ENCODE results near the gene KCNA5. TPM values are rescaled to one million over a fixed set of nuclear protein-coding genes. Genes with fewer than 3 reads are reported as not detected.

The KCNA5 gene
- polyA plus RNA-seq, 3 donors, result not detected

DNA sequence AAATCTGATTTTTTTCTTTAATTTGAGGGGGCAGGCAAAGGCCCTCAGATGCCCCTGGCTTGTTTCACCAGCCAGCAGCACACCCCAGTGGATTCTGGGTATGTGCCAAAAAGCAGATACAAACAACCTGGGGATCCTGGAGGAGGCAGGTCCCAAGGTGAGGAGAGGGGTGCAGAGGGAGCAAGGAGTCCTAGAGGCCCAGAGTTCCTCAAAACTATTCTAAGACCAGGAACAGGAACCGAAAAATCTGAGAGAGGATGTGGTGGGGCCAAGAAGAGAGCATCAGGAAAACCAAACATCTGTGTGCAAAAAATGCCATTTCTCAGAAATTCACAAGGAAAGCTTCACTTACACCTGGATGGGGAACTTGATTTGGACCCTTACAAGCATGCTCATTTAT is 8.2 kb downstream of the KCNA5 start:
- no peak overlapping the region for H3K27ac ChIP-seq (ENCODE audit: low read depth in 1 of 2, low read length in 2 of 2)
- Mint-ChIP-seq H3K4me1 (peaks cover 36% of the 10 kb centered on the region), H3K4me3 (peak overlapping the region in 1 of 2 donors; percentile 75), H3K27me3 (ENCODE audit: low read depth in 3 of 3) (peaks cover 6 to 14% (median 14%) of the 10 kb centered on the region in 3 donors), H3K27ac (peak overlapping the region in 1 of 7 donors; percentile 60), H3K36me3 (no peaks in the 10 kb centered on the region), H3K9me3 (peaks cover 0 to 4% (median 3%) of the 10 kb centered on the region in 7 donors)
- no peaks in the 10 kb centered on the region for H3K79me2 ChIP-seq (ENCODE audit: insufficient read depth, low read length)
- 0% methylated on average over 1 of the region's 1 CpG for WGBS (ENCODE audit: insufficient coverage)
- H3K9ac ChIP-seq (ENCODE audit: insufficient read depth, low read length, poor library complexity, severe bottlenecking), result no peak overlapping the region
- no peak for TF ChIP-seq CTCF (IDR thresholded peaks at IDR 0.05)
- intact Hi-C loops (cut with micrococcal nuclease), result no loop called here
- no peaks in the 10 kb centered on the region for H4K20me1 ChIP-seq (ENCODE audit: insufficient read depth, low read length)
- peak overlapping the region; percentile 30 for H3K4me2 ChIP-seq (replicated peaks; ENCODE audit: extremely low read depth, low read length, poor library complexity, severe bottlenecking)
- no peaks in the 10 kb centered on the region for H3K36me3 ChIP-seq (replicated peaks in 1 of 2; ENCODE audit: control insufficient read depth in 1 of 2, insufficient read depth in 2 of 2, low read length in 2 of 2)
- no peak overlapping the region for H2AFZ ChIP-seq (ENCODE audit: insufficient read depth, low read depth, low read length, poor library complexity, severe bottlenecking)
- peaks cover 0 to 8% of the 10 kb centered on the region in 2 donors for H3K27me3 ChIP-seq (ENCODE audit: control insufficient read depth in 2 of 2, insufficient read depth in 2 of 2, low read length in 2 of 2)
- peaks cover 37 to 38% of the 10 kb centered on the region in 2 donors for H3K4me1 ChIP-seq (ENCODE audit: control insufficient read depth in 1 of 2, insufficient read depth in 2 of 2, low read length in 2 of 2)
- DNase-seq, result peak; percentile 6 to 31 (median 11)
- peak overlapping the region in 1 of 3 experiments; percentile 25 for H3K4me3 ChIP-seq (replicated peaks in 1 of 3; ENCODE audit: low read depth in 2 of 3, low read length in 3 of 3)
- no peaks in the 10 kb centered on the region for H3K9me3 ChIP-seq (replicated peaks in 1 of 2; ENCODE audit: control insufficient read depth in 1 of 2, insufficient read depth in 1 of 2, low read length in 2 of 2)

DNA sequence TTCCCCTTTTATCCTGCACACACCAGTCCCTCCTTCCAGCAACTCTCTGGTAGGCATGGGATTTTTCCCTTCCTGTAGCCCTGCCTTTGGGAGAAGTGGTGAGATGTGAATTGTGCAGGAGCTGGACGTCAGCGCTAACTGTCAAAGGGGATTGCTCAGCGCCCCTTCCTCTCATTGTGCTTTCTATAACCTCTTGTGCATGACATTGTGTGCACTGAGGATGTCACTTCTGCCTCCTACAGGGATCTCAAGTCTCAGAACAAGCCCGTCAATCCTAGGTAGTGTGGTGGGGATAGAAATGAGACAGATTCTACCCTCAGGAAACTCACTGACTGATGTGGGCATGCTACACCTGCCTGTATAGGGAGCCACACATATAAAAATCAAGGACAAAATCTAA is 8.7 kb downstream of the KCNA5 start:
- intact Hi-C loops (cut with micrococcal nuclease), result no loop called here
- Histone ChIP-seq H3K4me1 (ENCODE audit: control insufficient read depth in 1 of 2, insufficient read depth in 2 of 2, low read length in 2 of 2) (peaks cover 37 to 38% of the 10 kb centered on the region in 2 donors), H3K79me2 (ENCODE audit: insufficient read depth, low read length) (no peaks in the 10 kb centered on the region), H3K27ac (ENCODE audit: low read depth in 1 of 2, low read length in 2 of 2) (no peak overlapping the region), H4K20me1 (ENCODE audit: insufficient read depth, low read length) (no peaks in the 10 kb centered on the region), H2AFZ (ENCODE audit: insufficient read depth, low read depth, low read length, poor library complexity, severe bottlenecking) (no peak overlapping the region), H3K9ac (ENCODE audit: insufficient read depth, low read length, poor library complexity, severe bottlenecking) (no peak overlapping the region), H3K9me3 (replicated peaks in 1 of 2; ENCODE audit: control insufficient read depth in 1 of 2, insufficient read depth in 1 of 2, low read length in 2 of 2) (no peaks in the 10 kb centered on the region), H3K27me3 (ENCODE audit: control insufficient read depth in 2 of 2, insufficient read depth in 2 of 2, low read length in 2 of 2) (peaks cover 0 to 3% of the 10 kb centered on the region in 2 donors), H3K4me2 (replicated peaks; ENCODE audit: extremely low read depth, low read length, poor library complexity, severe bottlenecking) (peak overlapping the region; percentile 30), H3K4me3 (replicated peaks in 1 of 3; ENCODE audit: low read depth in 2 of 3, low read length in 3 of 3) (peak overlapping the region in 1 of 3 experiments; percentile 25), H3K36me3 (replicated peaks in 1 of 2; ENCODE audit: control insufficient read depth in 1 of 2, insufficient read depth in 2 of 2, low read length in 2 of 2) (no peaks in the 10 kb centered on the region)
- no peak for DNase-seq
- peaks cover 36% of the 10 kb centered on the region for H3K4me1 Mint-ChIP-seq
- peaks cover 3 to 12% (median 9%) of the 10 kb centered on the region in 3 donors for H3K27me3 Mint-ChIP-seq (ENCODE audit: low read depth in 3 of 3)
- no peak for TF ChIP-seq CTCF (IDR thresholded peaks at IDR 0.05)
- H3K27ac Mint-ChIP-seq, result peak overlapping the region in 1 of 7 donors; percentile 18
- H3K4me3 Mint-ChIP-seq, result peak overlapping the region in 1 of 2 donors; percentile 75
- H3K9me3 Mint-ChIP-seq, result peaks cover 0 to 4% (median 3%) of the 10 kb centered on the region in 7 donors
- no peaks in the 10 kb centered on the region for H3K36me3 Mint-ChIP-seq
- WGBS (ENCODE audit: insufficient coverage), result 0% methylated on average over 1 of the region's 4 CpGs

Data from CD14-positive monocyte (primary cell).